Loucy (cell line): Measurements from ENCODE around the gene ARL16.

Source experiments
- H2AFZ ChIP-seq: fragments of 200-600 bp; sonication (generic); 2 replicates; pipeline ENCODE4 v1.6.0; 2016; ENCODE audit warnings: antibody characterized with exemption, mild to moderate bottlenecking, low read length, moderate library complexity
- H3F3A ChIP-seq: fragments of 200-600 bp; 2 replicates; pipeline ENCODE4 v1.6.0; 2016; ENCODE audit warnings: antibody characterized with exemption, low read depth, mild to moderate bottlenecking
- H3K27me3 ChIP-seq: fragments of 200-600 bp; sonication (generic); 2 replicates; pipeline ENCODE4 v1.6.1; 2014; ENCODE audit warnings: low read length, mild to moderate bottlenecking; ENCODE audit not compliant: insufficient read depth, poor library complexity, severe bottlenecking
- H3K36me3 ChIP-seq: fragments of 200-600 bp; sonication (generic); 2 replicates; pipeline ENCODE4 v1.6.1; 2016; ENCODE audit warnings: low read length; ENCODE audit not compliant: insufficient read depth
- H3K4me1 ChIP-seq: fragments of 200-600 bp; sonication (generic); 2 replicates; pipeline ENCODE4 v1.5.1; 2014; ENCODE audit warnings: low read length, mild to moderate bottlenecking; ENCODE audit not compliant: insufficient read depth, poor library complexity, severe bottlenecking
- H3K4me2 ChIP-seq: fragments of 200-600 bp; sonication (generic); 2 replicates; pipeline ENCODE4 v1.6.0; 2014; ENCODE audit warnings: antibody characterized with exemption, low read length, low read depth, mild to moderate bottlenecking; ENCODE audit not compliant: poor library complexity, severe bottlenecking
- H3K4me3 ChIP-seq: fragments of 200-600 bp; sonication (generic); 2 replicates; pipeline ENCODE4 v1.5.1; 2014; ENCODE audit warnings: low read length, mild to moderate bottlenecking, mixed read lengths; ENCODE audit not compliant: poor library complexity, severe bottlenecking
- H3K79me2 ChIP-seq: fragments of 200-600 bp; sonication (generic); 2 replicates; pipeline ENCODE4 v1.6.1; 2014; ENCODE audit warnings: low read length; ENCODE audit not compliant: insufficient read depth
- H3K9ac ChIP-seq: fragments of 200-600 bp; sonication (generic); 2 replicates; pipeline ENCODE4 v1.6.0; 2014; ENCODE audit warnings: mild to moderate bottlenecking, low read depth, low read length, moderate library complexity; ENCODE audit not compliant: poor library complexity, severe bottlenecking
- H3K9me2 ChIP-seq: fragments of 200-600 bp; sonication (generic); replicated peaks from 2 replicates; pipeline ENCODE4 v1.6.1; 2016; ENCODE audit warnings: low read depth, low read length, mixed read lengths
- H3K9me3 ChIP-seq: fragments of 200-600 bp; sonication (generic); 2 replicates; pipeline ENCODE4 v1.6.1; 2014; ENCODE audit warnings: mild to moderate bottlenecking, antibody characterized with exemption, low read length, low read depth; ENCODE audit not compliant: insufficient read depth
- H4K20me1 ChIP-seq: fragments of 200-600 bp; sonication (generic); 2 replicates; pipeline ENCODE4 v1.6.0; 2014; ENCODE audit warnings: antibody characterized with exemption, low read length, mild to moderate bottlenecking; ENCODE audit not compliant: insufficient read depth, poor library complexity, severe bottlenecking
- EZH2phosphoT487 ChIP-seq: fragments of 200-600 bp; IDR thresholded peaks from 2 replicates; pipeline ENCODE4 v1.6.1; 2018; ENCODE audit warnings: antibody characterized with exemption, mild to moderate bottlenecking, moderate library complexity, borderline replicate concordance
- TF ChIP-seq, protein P1 (sequence below): fragments of 200-600 bp; sonication (generic); conservative IDR thresholded peaks from 2 replicates; pipeline ENCODE4 v1.5.1; 2014; ENCODE audit warnings: mild to moderate bottlenecking, antibody characterized with exemption, low read length

The ARL16 gene

GRCh38 chr17:81683584-81684441, at the start of gene ARL16, which contains the start of gene HGS:
TSS of gene ARL16 (minus strand) at chr17:81683797. CDS start at chr17:81683753, 44 bp downstream.
TSS of gene HGS (plus strand) at chr17:81684011. CDS start at chr17:81684067, 56 bp downstream.
- no peak for TF ChIP-seq EZH2phosphoT487
- TF ChIP-seq, protein P1, sequence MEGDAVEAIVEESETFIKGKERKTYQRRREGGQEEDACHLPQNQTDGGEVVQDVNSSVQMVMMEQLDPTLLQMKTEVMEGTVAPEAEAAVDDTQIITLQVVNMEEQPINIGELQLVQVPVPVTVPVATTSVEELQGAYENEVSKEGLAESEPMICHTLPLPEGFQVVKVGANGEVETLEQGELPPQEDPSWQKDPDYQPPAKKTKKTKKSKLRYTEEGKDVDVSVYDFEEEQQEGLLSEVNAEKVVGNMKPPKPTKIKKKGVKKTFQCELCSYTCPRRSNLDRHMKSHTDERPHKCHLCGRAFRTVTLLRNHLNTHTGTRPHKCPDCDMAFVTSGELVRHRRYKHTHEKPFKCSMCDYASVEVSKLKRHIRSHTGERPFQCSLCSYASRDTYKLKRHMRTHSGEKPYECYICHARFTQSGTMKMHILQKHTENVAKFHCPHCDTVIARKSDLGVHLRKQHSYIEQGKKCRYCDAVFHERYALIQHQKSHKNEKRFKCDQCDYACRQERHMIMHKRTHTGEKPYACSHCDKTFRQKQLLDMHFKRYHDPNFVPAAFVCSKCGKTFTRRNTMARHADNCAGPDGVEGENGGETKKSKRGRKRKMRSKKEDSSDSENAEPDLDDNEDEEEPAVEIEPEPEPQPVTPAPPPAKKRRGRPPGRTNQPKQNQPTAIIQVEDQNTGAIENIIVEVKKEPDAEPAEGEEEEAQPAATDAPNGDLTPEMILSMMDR: no peak
- Histone ChIP-seq H3K9me3 (no peaks in the 10 kb centered on the region), H3K4me2 (peak within 1 kb of the TSS; percentile 100), H4K20me1 (peaks cover 20% of the 10 kb centered on the region), H3K4me1 (peaks cover 15% of the 10 kb centered on the region), H3F3A (no peaks in the 10 kb centered on the region), H3K9me2 (no peaks in the 10 kb centered on the region), H3K4me3 (peak within 1 kb of the TSS; percentile 91), H3K36me3 (peaks cover 20% of the 10 kb centered on the region; the same call in 1 of the 2 replicates), H3K27me3 (no peaks in the 10 kb centered on the region), H3K79me2 (peaks cover 80% of the 10 kb centered on the region), H2AFZ (peak within 1 kb of the TSS; percentile 77), H3K9ac (peak within 1 kb of the TSS; percentile 91)

- Histone ChIP-seq H4K20me1 (no peaks in the 10 kb centered on the region), H3K9me3 (no peaks in the 10 kb centered on the region), H3K36me3 (no peaks in the 10 kb centered on the region), H2AFZ (no peak overlapping the region), H3F3A (no peaks in the 10 kb centered on the region; the same call in 1 of the 2 replicates), H3K4me3 (no peak overlapping the region), H3K4me1 (peaks cover 9% of the 10 kb centered on the region), H3K4me2 (no peak overlapping the region), H3K9ac (no peak overlapping the region), H3K9me2 (no peaks in the 10 kb centered on the region), H3K27me3 (no peaks in the 10 kb centered on the region), H3K79me2 (no peaks in the 10 kb centered on the region)
- TF ChIP-seq, protein P1: no peak
- TF ChIP-seq EZH2phosphoT487: no peak
Observed at GRCh38 chr17:81727324-81728031, 43.9 kb upstream of the ARL16 start.

DNA sequence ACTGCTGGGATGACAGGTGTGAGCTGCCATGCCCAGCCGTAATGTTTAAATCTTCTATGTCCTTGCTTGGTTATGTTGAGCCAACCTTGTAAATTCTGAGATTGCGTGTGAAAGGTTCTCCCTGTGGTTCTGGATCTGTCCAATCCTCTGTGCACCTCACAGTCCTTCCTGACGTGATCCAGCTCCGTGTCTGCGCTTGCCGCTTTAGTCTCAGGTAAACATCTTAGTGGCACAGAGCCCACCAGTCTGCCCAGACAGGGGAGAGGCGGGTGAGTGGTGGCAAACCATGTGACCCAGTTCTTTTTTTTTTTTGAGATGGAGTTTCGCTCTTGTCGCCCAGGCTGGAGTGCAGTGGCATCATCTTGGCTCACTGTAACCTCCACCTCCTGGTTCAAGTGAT, 42.4 kb upstream of the ARL16 start:
- H3K36me3 ChIP-seq: no peaks in the 10 kb centered on the region
- TF ChIP-seq, protein P1: no peak
- TF ChIP-seq EZH2phosphoT487: no peak
- no peak overlapping the region for H3K4me3 ChIP-seq
- no peaks in the 10 kb centered on the region for H3K79me2 ChIP-seq
- H2AFZ ChIP-seq: no peak overlapping the region
- H3K9me2 ChIP-seq: no peaks in the 10 kb centered on the region
- H3K9ac ChIP-seq: no peak overlapping the region
- peaks cover 5% of the 10 kb centered on the region for H3K4me1 ChIP-seq
- no peak overlapping the region for H3K4me2 ChIP-seq
- no peaks in the 10 kb centered on the region for H3K9me3 ChIP-seq
- H4K20me1 ChIP-seq: no peaks in the 10 kb centered on the region
- no peaks in the 10 kb centered on the region for H3K27me3 ChIP-seq
- no peaks in the 10 kb centered on the region; the same call in 1 of the 2 replicates for H3F3A ChIP-seq
